KMS-11 (cell line): ENCODE measurements around the gene IL1R1.

Source experiments
- H2AFZ ChIP-seq: fragments of 200-600 bp; sonication (generic); 2 replicates; pipeline ENCODE4 v1.6.1; 2016; ENCODE audit warnings: antibody characterized with exemption, mixed run types, low read depth
- H3K27ac ChIP-seq: fragments of 200-600 bp; sonication (generic); 2 replicates; pipeline ENCODE4 v1.6.1; 2016; ENCODE audit warnings: mild to moderate bottlenecking, mixed run types
- H3K27me3 ChIP-seq: fragments of 200-600 bp; sonication (generic); 2 replicates; pipeline ENCODE4 v1.6.1; 2017; ENCODE audit warnings: mild to moderate bottlenecking, low read depth, mixed run types, moderate library complexity; ENCODE audit not compliant: insufficient read depth
- H3K36me3 ChIP-seq: fragments of 200-600 bp; sonication (generic); 2 replicates; pipeline ENCODE4 v1.6.1; 2017; ENCODE audit warnings: mild to moderate bottlenecking, mixed run types; ENCODE audit not compliant: insufficient read depth
- H3K4me1 ChIP-seq: fragments of 200-600 bp; sonication (generic); 2 replicates; pipeline ENCODE4 v1.6.1; 2016; ENCODE audit warnings: mild to moderate bottlenecking, low read depth, mixed run types; ENCODE audit not compliant: poor library complexity, severe bottlenecking
- H3K4me2 ChIP-seq: fragments of 200-600 bp; sonication (generic); 2 replicates; pipeline ENCODE4 v1.7.0; 2016; ENCODE audit warnings: mild to moderate bottlenecking, mixed run types
- H3K4me3 ChIP-seq: fragments of 200-600 bp; sonication (generic); IDR thresholded peaks from 2 replicates; pipeline ENCODE4 v1.6.1; 2017; ENCODE audit warnings: low read depth, low read length, mixed read lengths; ENCODE audit not compliant: insufficient read depth
- H3K79me2 ChIP-seq: fragments of 200-600 bp; sonication (generic); 2 replicates; pipeline ENCODE4 v1.6.1; 2016; ENCODE audit warnings: low read depth, mixed run types; ENCODE audit not compliant: insufficient read depth
- H3K9ac ChIP-seq: fragments of 200-600 bp; sonication (generic); 2 replicates; pipeline ENCODE4 v1.6.1; 2016; ENCODE audit warnings: mild to moderate bottlenecking, mixed run types
- H4K20me1 ChIP-seq: fragments of 200-600 bp; sonication (generic); 2 replicates; pipeline ENCODE4 v1.6.1; 2016; ENCODE audit warnings: mild to moderate bottlenecking, mixed run types; ENCODE audit not compliant: insufficient read depth
- CTCF ChIP-seq: fragments of 200-600 bp; sonication (generic); conservative IDR thresholded peaks from 2 replicates; pipeline ENCODE4 v1.6.1; 2017; ENCODE audit warnings: low read depth, mild to moderate bottlenecking, antibody characterized with exemption, low read length, moderate library complexity, mixed read lengths

IL1R1 gene

GRCh38 chr2:102171946-102172345 lies 29.4 kb downstream of the IL1R1 start:
- Histone ChIP-seq H2AFZ (no peak overlapping the region), H3K79me2 (no peaks in the 10 kb centered on the region), H3K9ac (no peak overlapping the region), H3K4me3 (no peak overlapping the region), H3K4me2 (no peak overlapping the region), H3K4me1 (no peaks in the 10 kb centered on the region), H3K36me3 (no peaks in the 10 kb centered on the region), H3K27ac (no peak overlapping the region), H4K20me1 (no peaks in the 10 kb centered on the region), H3K27me3 (no peaks in the 10 kb centered on the region)
- TF ChIP-seq CTCF: no peak

GRCh38 chr2:102172745-102173144 lies 30.2 kb downstream of the IL1R1 start:
- Histone ChIP-seq H3K9ac (no peak overlapping the region), H3K4me2 (no peak overlapping the region), H3K27ac (no peak overlapping the region), H4K20me1 (no peaks in the 10 kb centered on the region), H3K36me3 (no peaks in the 10 kb centered on the region), H3K79me2 (no peaks in the 10 kb centered on the region), H3K27me3 (no peaks in the 10 kb centered on the region), H2AFZ (no peak overlapping the region), H3K4me3 (no peak overlapping the region), H3K4me1 (no peaks in the 10 kb centered on the region)
- no peak for TF ChIP-seq CTCF

GRCh38 chr2:102176172-102176571 lies 33.6 kb downstream of the IL1R1 start:
- no peaks in the 10 kb centered on the region for H3K36me3 ChIP-seq
- H3K9ac ChIP-seq: no peak overlapping the region
- TF ChIP-seq CTCF: no peak
- no peak overlapping the region for H2AFZ ChIP-seq
- no peak overlapping the region for H3K27ac ChIP-seq
- H3K4me3 ChIP-seq: no peak overlapping the region
- H3K27me3 ChIP-seq: no peaks in the 10 kb centered on the region
- no peaks in the 10 kb centered on the region for H4K20me1 ChIP-seq
- H3K4me1 ChIP-seq: no peaks in the 10 kb centered on the region
- no peak overlapping the region for H3K4me2 ChIP-seq
- no peaks in the 10 kb centered on the region for H3K79me2 ChIP-seq

DNA sequence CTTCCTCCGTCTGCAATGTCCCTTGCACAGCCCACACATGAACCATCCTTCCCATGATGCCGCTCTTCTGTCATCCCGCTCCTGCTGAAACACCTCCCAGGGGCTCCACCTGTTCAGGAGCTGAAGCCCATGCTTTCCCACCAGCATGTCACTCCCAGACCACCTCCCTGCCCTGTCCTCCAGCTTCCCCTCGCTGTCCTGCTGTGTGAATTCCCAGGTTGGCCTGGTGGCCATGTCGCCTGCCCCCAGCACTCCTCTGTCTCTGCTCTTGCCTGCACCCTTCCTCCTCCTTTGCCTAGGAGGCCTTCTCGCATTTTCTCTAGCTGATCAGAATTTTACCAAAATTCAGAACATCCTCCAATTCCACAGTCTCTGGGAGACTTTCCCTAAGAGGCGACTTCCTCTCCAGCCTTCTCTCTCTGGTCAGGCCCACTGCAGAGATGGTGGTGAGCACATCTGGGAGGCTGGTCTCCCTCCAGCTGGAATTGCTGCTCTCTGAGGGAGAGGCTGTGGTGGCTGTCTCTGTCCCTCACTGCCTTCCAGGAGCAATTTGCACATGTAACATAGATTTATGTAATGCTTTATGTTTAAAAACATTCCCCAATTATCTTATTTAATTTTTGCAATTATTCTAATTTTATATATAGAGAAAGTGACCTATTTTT lies 35.4 kb downstream of the IL1R1 start:
- no peaks in the 10 kb centered on the region for H3K27me3 ChIP-seq
- no peak overlapping the region for H3K9ac ChIP-seq
- H3K27ac ChIP-seq: no peak overlapping the region
- H3K79me2 ChIP-seq: no peaks in the 10 kb centered on the region
- no peak overlapping the region for H3K4me2 ChIP-seq
- H3K36me3 ChIP-seq: no peaks in the 10 kb centered on the region
- no peak for TF ChIP-seq CTCF
- H4K20me1 ChIP-seq: no peaks in the 10 kb centered on the region
- no peak overlapping the region for H3K4me3 ChIP-seq
- no peak overlapping the region for H2AFZ ChIP-seq
- no peaks in the 10 kb centered on the region for H3K4me1 ChIP-seq
